Astrocyte of the hippocampus (primary cell): ENCODE results near the gene BRK1.
"Not testable (repeated sequence)": the region's sequence is repeated elsewhere in the genome, so short reads cannot be mapped to it uniquely, and the experiment has no call there.

Experiments used
- DNase-seq: peaks from one replicate; pipeline ENCODE4 v3.0.0; 2011; ENCODE audit warnings: low read depth, low spot score

Gene BRK1

GRCh38 chr3:10176150-10176549 is 60.7 kb downstream of the BRK1 start:
- DNase-seq = not testable (repeated sequence)
